Upper lobe of left lung (tissue), 6 donors: Measurements from ENCODE around the gene TUBA1C. TPM values are rescaled to one million over a fixed set of nuclear protein-coding genes. Genes with fewer than 3 reads are reported as not detected.

Experiments used
- ATAC-seq, 2 donors: fragments of 200-7000 bp; cut with Tn5 transposase; one replicate each; pipeline ENCODE4 v1.9.1; 2022; ENCODE audit warnings: mild to moderate bottlenecking in 2 of 2, moderate library complexity in 2 of 2; ENCODE audit not compliant: low FRiP score in 2 of 2
- DNase-seq, 2 donors: peaks; one replicate each; pipeline ENCODE4 v3.0.0-alpha.2; 2019 to 2020
- H3K27ac ChIP-seq, 4 donors: fragments of 200-600 bp; sonication (generic); one replicate each; pipeline ENCODE4 v1.5.1; 2016 to 2019
- H3K27me3 ChIP-seq, 4 donors: fragments of 200-600 bp; sonication (generic); one replicate each; pipeline ENCODE4 v1.5.1; 2017 to 2019
- H3K36me3 ChIP-seq, 4 donors: fragments of 200-600 bp; sonication (generic); one replicate each; pipeline ENCODE4 v1.5.1; 2016 to 2019
- H3K4me1 ChIP-seq, 4 donors: fragments of 200-600 bp; sonication (generic); one replicate each; pipeline ENCODE4 v1.5.1; 2018 to 2019
- H3K4me3 ChIP-seq, 4 donors: fragments of 200-600 bp; sonication (generic); one replicate each; pipeline ENCODE4 v1.5.1; 2017 to 2019; ENCODE audit warnings: mild to moderate bottlenecking in 2 of 4, moderate library complexity in 1 of 4
- H3K9me3 ChIP-seq, 4 donors: fragments of 200-600 bp; sonication (generic); one replicate each; pipeline ENCODE4 v1.5.1; 2018 to 2019
- EP300 ChIP-seq, 4 donors: sonication (generic); formaldehyde crosslinking; IDR thresholded peaks; one replicate each; pipeline ENCODE4 v1.5.1; 2017; ENCODE audit warnings: antibody characterized with exemption in 4 of 4, control low read depth in 2 of 4
- POLR2A ChIP-seq, 4 donors: fragments of 450-650 bp; IDR thresholded peaks; one replicate each; pipeline ENCODE4 v1.5.1; 2016 to 2017; ENCODE audit warnings: antibody characterized with exemption in 4 of 4, mild to moderate bottlenecking in 2 of 4
- POLR2AphosphoS5 ChIP-seq, 2 donors: sonication (generic); formaldehyde crosslinking; IDR thresholded peaks; one replicate each; pipeline ENCODE4 v1.5.1; 2017; ENCODE audit warnings: antibody characterized with exemption in 2 of 2
- WGBS, 2 donors: methylation state at CpG; one replicate each; pipeline ENCODE4 v1.1.5; 2017 to 2018; 5-methylcytosine and 5-hydroxymethylcytosine counted together
- total RNA-seq, 6 donors: library from RNA; depleted of rRNA in 4 of 6; stranded (reverse); fragments of >200 nt in 4 of 6; gene quantifications; one replicate each; pipeline versions ENCODE4 v1.1.0 to v1.2.1, GENCODE V29; 2016 to 2021
- TF ChIP-seq, protein P1 (sequence below), 6 experiments: fragments of 450-650 bp in 4 of 6; fragments of 200-600 bp in 2 of 6; sonication (generic) in 2 of 6; IDR thresholded peaks; one replicate each; pipeline ENCODE4 v1.5.1; 2016 to 2019; ENCODE audit warnings: antibody characterized with exemption in 6 of 6
- donor health status: DM: no; HTN: no; CAD: no; lungs with moderate emphysema.
- donor health status: DM: no; HTN: yes; CAD: no; lungs with severe emphysema.

Gene TUBA1C
- total RNA-seq, 6 donors from 2014 or later, result 50.3 to 375 (median 108) TPM

DNA sequence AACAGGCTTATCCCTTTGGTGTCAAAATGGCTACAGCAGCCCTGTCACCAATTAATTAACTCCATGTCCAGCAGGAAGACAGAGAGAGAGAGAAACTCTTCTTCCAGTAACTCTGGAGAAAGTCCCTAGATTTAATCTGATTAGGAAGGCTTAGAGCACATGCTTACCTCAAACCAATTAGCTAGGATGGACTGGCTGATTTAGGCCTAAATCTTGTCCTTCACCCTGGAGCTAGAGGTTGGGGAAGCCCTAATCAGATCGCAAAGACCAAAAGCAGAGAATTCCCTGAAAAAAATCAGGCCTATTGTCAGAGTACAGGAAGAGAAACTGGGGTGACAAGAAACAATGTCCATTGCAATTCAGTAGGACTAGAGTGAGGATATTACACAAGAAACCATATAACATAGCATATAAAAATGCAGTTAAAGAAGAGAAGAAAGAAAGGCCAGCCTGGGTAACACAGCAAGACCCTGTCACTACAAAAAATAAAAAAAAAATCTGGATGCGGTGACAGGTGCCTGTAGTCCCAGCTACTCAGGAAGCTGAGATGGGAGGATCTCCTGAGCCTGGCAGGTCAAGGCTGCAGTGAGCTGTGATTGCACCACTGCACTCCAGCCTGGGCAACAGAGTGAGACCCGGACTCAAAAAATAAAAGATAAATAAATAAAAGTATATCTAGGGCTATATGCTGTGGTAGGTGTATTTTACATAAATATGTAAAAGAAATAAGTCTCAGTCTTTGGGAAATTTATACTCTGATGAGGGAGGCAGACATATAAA, 41.1 kb upstream of the TUBA1C start:
- WGBS, 2 donors, result 81 to 90% methylated on average over 3 of the region's 3 CpGs
- no peak for TF ChIP-seq POLR2AphosphoS5 (IDR thresholded peaks at IDR 0.05)
- no peak for TF ChIP-seq EP300 (IDR thresholded peaks at IDR 0.05)
- TF ChIP-seq, protein P1, sequence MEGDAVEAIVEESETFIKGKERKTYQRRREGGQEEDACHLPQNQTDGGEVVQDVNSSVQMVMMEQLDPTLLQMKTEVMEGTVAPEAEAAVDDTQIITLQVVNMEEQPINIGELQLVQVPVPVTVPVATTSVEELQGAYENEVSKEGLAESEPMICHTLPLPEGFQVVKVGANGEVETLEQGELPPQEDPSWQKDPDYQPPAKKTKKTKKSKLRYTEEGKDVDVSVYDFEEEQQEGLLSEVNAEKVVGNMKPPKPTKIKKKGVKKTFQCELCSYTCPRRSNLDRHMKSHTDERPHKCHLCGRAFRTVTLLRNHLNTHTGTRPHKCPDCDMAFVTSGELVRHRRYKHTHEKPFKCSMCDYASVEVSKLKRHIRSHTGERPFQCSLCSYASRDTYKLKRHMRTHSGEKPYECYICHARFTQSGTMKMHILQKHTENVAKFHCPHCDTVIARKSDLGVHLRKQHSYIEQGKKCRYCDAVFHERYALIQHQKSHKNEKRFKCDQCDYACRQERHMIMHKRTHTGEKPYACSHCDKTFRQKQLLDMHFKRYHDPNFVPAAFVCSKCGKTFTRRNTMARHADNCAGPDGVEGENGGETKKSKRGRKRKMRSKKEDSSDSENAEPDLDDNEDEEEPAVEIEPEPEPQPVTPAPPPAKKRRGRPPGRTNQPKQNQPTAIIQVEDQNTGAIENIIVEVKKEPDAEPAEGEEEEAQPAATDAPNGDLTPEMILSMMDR (IDR thresholded peaks at IDR 0.05), result no peak
- TF ChIP-seq POLR2A (IDR thresholded peaks at IDR 0.05), result no peak

DNA sequence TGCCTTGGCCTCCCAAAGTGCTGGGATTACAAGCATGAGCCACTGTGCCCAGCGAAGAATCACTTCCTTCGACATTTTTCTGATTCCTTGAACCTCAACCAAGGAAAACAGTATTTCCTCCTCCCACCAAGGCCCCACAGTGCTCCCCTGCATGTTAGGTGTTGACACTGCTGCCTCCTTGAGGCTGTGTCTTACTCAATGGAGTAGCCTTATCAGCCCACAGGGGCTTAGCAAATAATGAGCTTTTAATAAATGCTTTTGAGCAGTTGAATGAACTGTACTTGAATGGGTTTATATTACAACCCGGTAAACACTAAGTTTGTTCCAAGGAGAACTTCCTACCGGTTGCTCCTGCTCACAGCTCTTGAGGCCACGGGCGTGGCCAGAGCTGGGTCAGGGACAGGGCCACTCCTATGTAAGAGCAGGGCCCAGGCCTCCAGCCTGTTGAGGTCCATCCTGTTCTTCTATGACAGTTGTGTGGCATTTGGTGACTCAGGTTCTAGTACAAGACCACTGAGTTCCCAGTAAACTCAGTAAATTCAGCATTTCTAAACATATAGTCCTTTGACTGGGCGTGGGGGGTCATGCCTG, 39.2 kb upstream of the TUBA1C start:
- Histone ChIP-seq H3K4me3 (no peak overlapping the region), H3K9me3 (no peaks in the 10 kb centered on the region), H3K4me1 (peaks cover 0 to 37% (median 28%) of the 10 kb centered on the region in 4 donors), H3K36me3 (no peaks in the 10 kb centered on the region), H3K27ac (peak overlapping the region in 3 of 4 donors; percentile 42 to 65 (median 57)), H3K27me3 (no peaks in the 10 kb centered on the region)
- DNase-seq, result peak; percentile 54 to 90
- WGBS, 2 donors, result 39 to 54% methylated on average over 7 of the region's 7 CpGs
- TF ChIP-seq, protein P1 (IDR thresholded peaks at IDR 0.05), result peak in 2 of 6 experiments; percentile 23
- TF ChIP-seq POLR2A (IDR thresholded peaks at IDR 0.05), result no peak
- peak in 1 of 2 donors; percentile 43 for TF ChIP-seq POLR2AphosphoS5 (IDR thresholded peaks at IDR 0.05)
- ATAC-seq, result peak; percentile 42 to 90

More for the DNA sequence above, 41.1 kb upstream of the TUBA1C start:
- peaks cover 0 to 29% (median 26%) of the 10 kb centered on the region in 4 donors for H3K4me1 ChIP-seq
- H3K36me3 ChIP-seq, result no peaks in the 10 kb centered on the region
- H3K27me3 ChIP-seq, result no peaks in the 10 kb centered on the region
- no peak for ATAC-seq
- H3K4me3 ChIP-seq, result no peak overlapping the region
- H3K27ac ChIP-seq, result peak overlapping the region in 2 of 4 donors; percentile 77 to 80
- no peak for DNase-seq
- no peaks in the 10 kb centered on the region for H3K9me3 ChIP-seq

DNA sequence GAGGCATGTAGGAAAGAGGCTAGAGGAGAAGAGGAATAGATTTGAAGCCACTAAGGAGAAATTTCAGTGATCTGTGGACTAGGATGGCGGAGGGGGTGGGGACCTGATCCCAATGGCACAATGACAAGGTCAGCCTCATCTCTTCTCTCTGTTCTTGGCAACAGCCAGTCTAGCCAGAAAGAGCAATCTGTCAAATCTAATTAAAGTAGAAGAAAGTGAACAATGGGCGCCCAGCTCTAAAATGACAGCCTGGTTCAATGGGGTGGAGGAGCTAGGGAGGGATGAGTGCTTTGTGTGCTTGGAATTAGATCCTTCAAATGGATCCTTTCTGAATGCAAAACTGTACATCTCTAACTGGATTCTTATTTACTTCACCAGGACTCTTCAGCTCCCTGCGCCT, 37.2 kb upstream of the TUBA1C start:
- Histone ChIP-seq H3K27me3 (no peaks in the 10 kb centered on the region), H3K4me3 (no peak overlapping the region), H3K4me1 (peaks cover 0 to 41% (median 35%) of the 10 kb centered on the region in 4 donors), H3K27ac (no peak overlapping the region), H3K9me3 (no peaks in the 10 kb centered on the region), H3K36me3 (no peaks in the 10 kb centered on the region)
- no peak for DNase-seq
- TF ChIP-seq POLR2A (IDR thresholded peaks at IDR 0.05), result no peak
- TF ChIP-seq POLR2AphosphoS5 (IDR thresholded peaks at IDR 0.05), result no peak
- TF ChIP-seq, protein P1 (IDR thresholded peaks at IDR 0.05), result no peak
- no peak for TF ChIP-seq EP300 (IDR thresholded peaks at IDR 0.05)
- ATAC-seq, result no peak
- WGBS, 2 donors, result 88 to 96% methylated on average over 3 of the region's 3 CpGs

DNA sequence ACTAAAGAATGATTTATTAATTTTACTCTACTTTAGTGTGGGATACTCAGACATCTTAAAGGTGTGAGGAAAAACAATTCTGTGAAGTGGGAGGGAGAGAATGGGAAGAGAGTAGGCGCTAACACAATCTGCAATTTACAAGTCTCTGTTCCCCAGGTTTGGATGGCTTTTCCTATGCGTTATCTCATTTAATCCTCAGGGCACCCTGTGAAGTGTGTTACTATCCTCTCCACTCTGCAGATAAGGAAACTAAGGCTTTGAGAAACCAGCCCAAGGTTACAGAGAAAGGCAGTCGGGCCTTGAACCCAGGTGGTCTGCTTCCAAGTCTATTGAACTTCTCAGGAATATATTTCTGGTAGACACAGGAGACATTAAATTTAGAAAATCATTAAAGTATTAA, 36.2 kb upstream of the TUBA1C start:
- 84 to 88% methylated on average over 3 of the region's 3 CpGs for WGBS, 2 donors
- Histone ChIP-seq H3K27ac (no peak overlapping the region), H3K36me3 (no peaks in the 10 kb centered on the region), H3K4me1 (peaks cover 6 to 45% (median 37%) of the 10 kb centered on the region in 4 donors), H3K4me3 (no peak overlapping the region), H3K27me3 (no peaks in the 10 kb centered on the region), H3K9me3 (no peaks in the 10 kb centered on the region)
- TF ChIP-seq, protein P1 (IDR thresholded peaks at IDR 0.05), result no peak
- TF ChIP-seq EP300 (IDR thresholded peaks at IDR 0.05) (no peak), POLR2AphosphoS5 (IDR thresholded peaks at IDR 0.05) (no peak), POLR2A (IDR thresholded peaks at IDR 0.05) (no peak)
- ATAC-seq (no peak), DNase-seq (no peak)
